ACC112 (cell line): Measurements from ENCODE around the gene ETV2.
"Not testable (repeated sequence)": the region's sequence is repeated elsewhere in the genome, so short reads cannot be mapped to it uniquely, and the experiment has no call there.

ENCODE experiments used
- H2AFZ ChIP-seq: fragments of 200-600 bp; sonication (generic); one replicate; pipeline ENCODE4 v1.6.0; 2017; ENCODE audit warnings: antibody characterized with exemption, low read length; ENCODE audit not compliant: unreplicated experiment
- H3K27ac ChIP-seq: fragments of 200-600 bp; sonication (generic); 2 replicates; pipeline ENCODE4 v1.5.1; 2014; ENCODE audit warnings: low read depth, mild to moderate bottlenecking, antibody characterized with exemption, low read length, moderate library complexity
- H3K27me3 ChIP-seq: fragments of 200-600 bp; sonication (generic); 2 replicates; pipeline ENCODE4 v1.6.1; 2014; ENCODE audit warnings: mild to moderate bottlenecking, antibody characterized with exemption, low read length, moderate library complexity, mixed read lengths; ENCODE audit not compliant: insufficient read depth
- H3K36me3 ChIP-seq: fragments of 200-600 bp; sonication (generic); 2 replicates; pipeline ENCODE4 v1.6.1; 2016; ENCODE audit warnings: mild to moderate bottlenecking, antibody characterized with exemption, low read length, moderate library complexity, mixed read lengths; ENCODE audit not compliant: insufficient read depth
- H3K4me1 ChIP-seq: fragments of 200-600 bp; sonication (generic); one replicate; pipeline ENCODE4 v1.6.1; 2016; ENCODE audit warnings: low read length, mixed read lengths; ENCODE audit not compliant: insufficient read depth, unreplicated experiment, control insufficient read depth
- H3K4me3 ChIP-seq: fragments of 200-600 bp; sonication (generic); 2 replicates; pipeline ENCODE4 v1.5.1; 2014; ENCODE audit warnings: mild to moderate bottlenecking, low read depth, low read length
- H3K79me2 ChIP-seq: fragments of 200-600 bp; sonication (generic); one replicate; pipeline ENCODE4 v1.6.0; 2016; ENCODE audit warnings: low read length; ENCODE audit not compliant: control insufficient read depth, unreplicated experiment, insufficient read depth

Gene ETV2

GRCh38 chr19:35689836-35690235 lies 48.3 kb downstream of the ETV2 start:
- Histone ChIP-seq H2AFZ (no peak overlapping the region), H3K4me3 (no peak overlapping the region), H3K4me1 (no peaks in the 10 kb centered on the region), H3K36me3 (no peaks in the 10 kb centered on the region), H3K27me3 (no peaks in the 10 kb centered on the region), H3K27ac (no peak overlapping the region), H3K79me2 (no peaks in the 10 kb centered on the region)

GRCh38 chr19:35691106-35691505 lies 49.6 kb downstream of the ETV2 start:
- not testable (repeated sequence) for H3K27ac ChIP-seq, H3K27me3 ChIP-seq, H3K79me2 ChIP-seq, H3K4me3 ChIP-seq, H3K4me1 ChIP-seq, H3K36me3 ChIP-seq, H2AFZ ChIP-seq

- H2AFZ ChIP-seq, result no peak overlapping the region
- H3K4me3 ChIP-seq, result no peak overlapping the region
- H3K27ac ChIP-seq, result no peak overlapping the region
- H3K79me2 ChIP-seq, result no peaks in the 10 kb centered on the region
- no peaks in the 10 kb centered on the region for H3K36me3 ChIP-seq
- no peaks in the 10 kb centered on the region for H3K4me1 ChIP-seq
- no peaks in the 10 kb centered on the region for H3K27me3 ChIP-seq
Observed at GRCh38 chr19:35692010-35692409, 50.5 kb downstream of the ETV2 start.

GRCh38 chr19:35693422-35693821 lies 51.9 kb downstream of the ETV2 start:
- no peak overlapping the region for H2AFZ ChIP-seq

GRCh38 chr19:35693835-35694599 lies 52.5 kb downstream of the ETV2 start:
- H3K27me3 ChIP-seq, result no peaks in the 10 kb centered on the region
- no peak overlapping the region for H3K4me3 ChIP-seq
- H3K27ac ChIP-seq, result no peak overlapping the region
- no peaks in the 10 kb centered on the region for H3K36me3 ChIP-seq
- H2AFZ ChIP-seq, result no peak overlapping the region
- no peaks in the 10 kb centered on the region for H3K4me1 ChIP-seq
- no peaks in the 10 kb centered on the region for H3K79me2 ChIP-seq

More at GRCh38 chr19:35693422-35693821, 51.9 kb downstream of the ETV2 start:
- Histone ChIP-seq H3K4me1 (no peaks in the 10 kb centered on the region), H3K27ac (no peak overlapping the region), H3K27me3 (no peaks in the 10 kb centered on the region), H3K79me2 (no peaks in the 10 kb centered on the region), H3K36me3 (no peaks in the 10 kb centered on the region), H3K4me3 (no peak overlapping the region)
